ENCODE results near the gene RNF151. TPM values are rescaled to one million over a fixed set of nuclear protein-coding genes. Genes with fewer than 3 reads are reported as not detected.

The RNF151 gene
- total and polyA plus RNA-seq, 2 of the 13 experiments (the other 11 are each of a cell fraction or from before 2014, with no cell fraction given) = not detected

DNA sequence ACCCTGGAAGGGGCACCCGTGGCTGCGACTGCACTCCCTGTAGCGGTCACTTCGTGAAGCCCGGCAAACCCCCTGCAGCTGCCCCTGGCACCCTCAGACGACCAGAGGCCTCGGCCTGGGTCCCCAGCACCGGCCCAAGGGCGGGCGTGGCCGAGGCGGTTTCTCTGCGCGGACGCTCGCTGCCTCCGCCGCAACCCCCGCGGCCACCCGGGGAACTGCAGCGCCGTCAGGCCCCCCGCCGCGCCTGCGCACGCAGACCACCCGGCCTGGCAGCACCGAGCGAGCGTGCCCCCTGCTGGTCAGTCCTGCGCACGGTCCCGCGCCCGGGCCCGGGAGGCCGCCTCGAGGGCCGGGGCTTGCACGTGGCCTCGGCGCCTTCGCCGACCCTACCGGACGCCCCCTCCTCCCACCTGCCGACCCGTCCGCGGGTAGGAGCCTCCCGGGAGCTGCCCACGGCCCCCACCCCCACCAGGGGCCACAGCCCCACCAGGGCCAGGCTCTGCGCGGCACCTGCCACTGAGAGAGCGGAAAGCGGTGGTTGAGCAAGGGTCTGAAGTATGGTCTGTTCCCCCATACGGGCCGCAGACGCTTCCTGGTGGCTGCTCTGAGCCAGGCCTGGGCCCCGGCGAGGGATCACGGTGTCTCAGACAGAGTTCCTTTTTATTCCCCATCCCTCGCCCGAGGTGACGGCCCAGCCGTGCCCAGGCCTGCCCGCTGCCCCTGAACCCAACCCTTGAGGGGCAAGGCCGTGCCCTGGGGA is 36.9 kb upstream of the RNF151 start (continued):
- TF ChIP-seq REXO4 (CRISPR knock-in tag; IDR thresholded peaks at IDR 0.05; ENCODE audit: borderline replicate concordance) (0 out of 2 replicates have a peak, but pooled peaks have one; percentile 69), FOSL1 (CRISPR knock-in tag; IDR thresholded peaks at IDR 0.05; ENCODE audit: borderline replicate concordance) (no peak), GABPA (IDR thresholded peaks at IDR 0.05; ENCODE audit: low read depth, low read length) (no peak), GABPA (CRISPR knock-in tag; IDR thresholded peaks at IDR 0.05; ENCODE audit: low read depth) (no peak), HOXA7 (CRISPR knock-in tag; IDR thresholded peaks at IDR 0.05) (no peak), HDAC1 (CRISPR knock-in tag; IDR thresholded peaks at IDR 0.05) (0 out of 2 replicates have a peak, but pooled peaks have one; percentile 58), ZNF143 (CRISPR knock-in tag; IDR thresholded peaks at IDR 0.05) (no peak), ZNF615 (CRISPR knock-in tag; IDR thresholded peaks at IDR 0.05; ENCODE audit: borderline replicate concordance) (no peak), ISL2 (CRISPR knock-in tag; IDR thresholded peaks at IDR 0.05) (no peak), ATAD3A (CRISPR knock-in tag; IDR thresholded peaks at IDR 0.05) (no peak), ZMYM3 (CRISPR knock-in tag; IDR thresholded peaks at IDR 0.05) (no peak), NFIC (IDR thresholded peaks at IDR 0.05; ENCODE audit: low read length) (no peak), ZNF460 (CRISPR knock-in tag; IDR thresholded peaks at IDR 0.05; ENCODE audit: borderline replicate concordance) (no peak), ZNF558 (CRISPR knock-in tag; IDR thresholded peaks at IDR 0.05; ENCODE audit: borderline replicate concordance) (0 out of 2 replicates have a peak, but pooled peaks have one; percentile 20), CHD2 (IDR thresholded peaks at IDR 0.05; ENCODE audit: low read depth, low read length) (no peak)
- TF ChIP-seq, protein P1, sequence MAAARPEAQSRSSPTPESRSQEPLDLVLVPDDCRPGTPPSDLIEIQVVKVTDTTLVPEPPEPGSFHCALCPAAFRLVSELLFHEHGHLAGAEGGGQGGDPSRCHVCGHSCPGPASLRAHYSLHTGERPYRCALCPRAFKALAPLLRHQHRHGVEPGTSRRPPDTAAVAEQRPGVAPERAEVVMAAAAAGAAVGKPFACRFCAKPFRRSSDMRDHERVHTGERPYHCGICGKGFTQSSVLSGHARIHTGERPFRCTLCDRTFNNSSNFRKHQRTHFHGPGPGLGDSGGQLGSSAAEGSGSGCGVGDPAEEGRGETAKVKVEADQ (CRISPR knock-in tag; IDR thresholded peaks at IDR 0.05; ENCODE audit: borderline replicate concordance) = peak; percentile 82
- TF ChIP-seq, protein P2, sequence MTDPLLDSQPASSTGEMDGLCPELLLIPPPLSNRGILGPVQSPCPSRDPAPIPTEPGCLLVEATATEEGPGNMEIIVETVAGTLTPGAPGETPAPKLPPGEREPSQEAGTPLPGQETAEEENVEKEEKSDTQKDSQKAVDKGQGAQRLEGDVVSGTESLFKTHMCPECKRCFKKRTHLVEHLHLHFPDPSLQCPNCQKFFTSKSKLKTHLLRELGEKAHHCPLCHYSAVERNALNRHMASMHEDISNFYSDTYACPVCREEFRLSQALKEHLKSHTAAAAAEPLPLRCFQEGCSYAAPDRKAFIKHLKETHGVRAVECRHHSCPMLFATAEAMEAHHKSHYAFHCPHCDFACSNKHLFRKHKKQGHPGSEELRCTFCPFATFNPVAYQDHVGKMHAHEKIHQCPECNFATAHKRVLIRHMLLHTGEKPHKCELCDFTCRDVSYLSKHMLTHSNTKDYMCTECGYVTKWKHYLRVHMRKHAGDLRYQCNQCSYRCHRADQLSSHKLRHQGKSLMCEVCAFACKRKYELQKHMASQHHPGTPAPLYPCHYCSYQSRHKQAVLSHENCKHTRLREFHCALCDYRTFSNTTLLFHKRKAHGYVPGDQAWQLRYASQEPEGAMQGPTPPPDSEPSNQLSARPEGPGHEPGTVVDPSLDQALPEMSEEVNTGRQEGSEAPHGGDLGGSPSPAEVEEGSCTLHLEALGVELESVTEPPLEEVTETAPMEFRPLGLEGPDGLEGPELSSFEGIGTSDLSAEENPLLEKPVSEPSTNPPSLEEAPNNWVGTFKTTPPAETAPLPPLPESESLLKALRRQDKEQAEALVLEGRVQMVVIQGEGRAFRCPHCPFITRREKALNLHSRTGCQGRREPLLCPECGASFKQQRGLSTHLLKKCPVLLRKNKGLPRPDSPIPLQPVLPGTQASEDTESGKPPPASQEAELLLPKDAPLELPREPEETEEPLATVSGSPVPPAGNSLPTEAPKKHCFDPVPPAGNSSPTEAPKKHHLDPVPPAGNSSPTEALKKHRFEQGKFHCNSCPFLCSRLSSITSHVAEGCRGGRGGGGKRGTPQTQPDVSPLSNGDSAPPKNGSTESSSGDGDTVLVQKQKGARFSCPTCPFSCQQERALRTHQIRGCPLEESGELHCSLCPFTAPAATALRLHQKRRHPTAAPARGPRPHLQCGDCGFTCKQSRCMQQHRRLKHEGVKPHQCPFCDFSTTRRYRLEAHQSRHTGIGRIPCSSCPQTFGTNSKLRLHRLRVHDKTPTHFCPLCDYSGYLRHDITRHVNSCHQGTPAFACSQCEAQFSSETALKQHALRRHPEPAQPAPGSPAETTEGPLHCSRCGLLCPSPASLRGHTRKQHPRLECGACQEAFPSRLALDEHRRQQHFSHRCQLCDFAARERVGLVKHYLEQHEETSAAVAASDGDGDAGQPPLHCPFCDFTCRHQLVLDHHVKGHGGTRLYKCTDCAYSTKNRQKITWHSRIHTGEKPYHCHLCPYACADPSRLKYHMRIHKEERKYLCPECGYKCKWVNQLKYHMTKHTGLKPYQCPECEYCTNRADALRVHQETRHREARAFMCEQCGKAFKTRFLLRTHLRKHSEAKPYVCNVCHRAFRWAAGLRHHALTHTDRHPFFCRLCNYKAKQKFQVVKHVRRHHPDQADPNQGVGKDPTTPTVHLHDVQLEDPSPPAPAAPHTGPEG (CRISPR knock-in tag; IDR thresholded peaks at IDR 0.05) = no peak
- TF ChIP-seq, protein P3, sequence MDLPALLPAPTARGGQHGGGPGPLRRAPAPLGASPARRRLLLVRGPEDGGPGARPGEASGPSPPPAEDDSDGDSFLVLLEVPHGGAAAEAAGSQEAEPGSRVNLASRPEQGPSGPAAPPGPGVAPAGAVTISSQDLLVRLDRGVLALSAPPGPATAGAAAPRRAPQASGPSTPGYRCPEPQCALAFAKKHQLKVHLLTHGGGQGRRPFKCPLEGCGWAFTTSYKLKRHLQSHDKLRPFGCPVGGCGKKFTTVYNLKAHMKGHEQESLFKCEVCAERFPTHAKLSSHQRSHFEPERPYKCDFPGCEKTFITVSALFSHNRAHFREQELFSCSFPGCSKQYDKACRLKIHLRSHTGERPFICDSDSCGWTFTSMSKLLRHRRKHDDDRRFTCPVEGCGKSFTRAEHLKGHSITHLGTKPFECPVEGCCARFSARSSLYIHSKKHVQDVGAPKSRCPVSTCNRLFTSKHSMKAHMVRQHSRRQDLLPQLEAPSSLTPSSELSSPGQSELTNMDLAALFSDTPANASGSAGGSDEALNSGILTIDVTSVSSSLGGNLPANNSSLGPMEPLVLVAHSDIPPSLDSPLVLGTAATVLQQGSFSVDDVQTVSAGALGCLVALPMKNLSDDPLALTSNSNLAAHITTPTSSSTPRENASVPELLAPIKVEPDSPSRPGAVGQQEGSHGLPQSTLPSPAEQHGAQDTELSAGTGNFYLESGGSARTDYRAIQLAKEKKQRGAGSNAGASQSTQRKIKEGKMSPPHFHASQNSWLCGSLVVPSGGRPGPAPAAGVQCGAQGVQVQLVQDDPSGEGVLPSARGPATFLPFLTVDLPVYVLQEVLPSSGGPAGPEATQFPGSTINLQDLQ (CRISPR knock-in tag; IDR thresholded peaks at IDR 0.05) = no peak
- TF ChIP-seq, protein P4, sequence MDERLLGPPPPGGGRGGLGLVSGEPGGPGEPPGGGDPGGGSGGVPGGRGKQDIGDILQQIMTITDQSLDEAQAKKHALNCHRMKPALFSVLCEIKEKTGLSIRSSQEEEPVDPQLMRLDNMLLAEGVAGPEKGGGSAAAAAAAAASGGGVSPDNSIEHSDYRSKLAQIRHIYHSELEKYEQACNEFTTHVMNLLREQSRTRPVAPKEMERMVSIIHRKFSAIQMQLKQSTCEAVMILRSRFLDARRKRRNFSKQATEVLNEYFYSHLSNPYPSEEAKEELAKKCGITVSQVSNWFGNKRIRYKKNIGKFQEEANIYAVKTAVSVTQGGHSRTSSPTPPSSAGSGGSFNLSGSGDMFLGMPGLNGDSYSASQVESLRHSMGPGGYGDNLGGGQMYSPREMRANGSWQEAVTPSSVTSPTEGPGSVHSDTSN (CRISPR knock-in tag; IDR thresholded peaks at IDR 0.05) = no peak

Data from HepG2 (cell line).